Progenitor cell of endocrine pancreas (in vitro differentiated cells): ENCODE data around the gene AP5M1. TPM values are rescaled to one million over a fixed set of nuclear protein-coding genes. Genes with fewer than 3 reads are reported as not detected.

Source experiments
- DNase-seq: peaks from one replicate; pipeline ENCODE4 v3.0.0; 2021; ENCODE audit warnings: low spot score; ENCODE audit not compliant: unreplicated experiment
- H3K27ac Mint-ChIP-seq: 2 replicates; pipeline ENCODE4 v1.8.0; 2021; ENCODE audit warnings: mild to moderate bottlenecking, moderate library complexity, mixed read lengths
- H3K27me3 Mint-ChIP-seq: 2 replicates; pipeline ENCODE4 v1.8.0; 2021; ENCODE audit warnings: mixed read lengths
- H3K36me3 Mint-ChIP-seq: 2 replicates; pipeline ENCODE4 v1.8.0; 2022; ENCODE audit warnings: mixed read lengths; ENCODE audit not compliant: insufficient read depth
- H3K4me1 Mint-ChIP-seq: 2 replicates; pipeline ENCODE4 v1.8.0; 2021; ENCODE audit warnings: low read depth, mixed read lengths
- H3K4me3 Mint-ChIP-seq: 2 replicates; pipeline ENCODE4 v1.8.0; 2021; ENCODE audit warnings: low read depth, mild to moderate bottlenecking, moderate library complexity, mixed read lengths
- H3K9me3 Mint-ChIP-seq: 2 replicates; pipeline ENCODE4 v1.8.0; 2021; ENCODE audit warnings: low read depth, mixed read lengths
- CTCF ChIP-seq: fragments of 200-600 bp; sonication (generic); IDR thresholded peaks from one replicate; pipeline ENCODE4 v1.5.0; 2021; ENCODE audit warnings: antibody characterized with exemption, mild to moderate bottlenecking; ENCODE audit not compliant: unreplicated experiment
- total RNA-seq: library from RNA; stranded (reverse); gene quantifications from 2 replicates; pipeline ENCODE4 v1.2.1, GENCODE V29; 2021

Gene AP5M1
- total RNA-seq, 1 donor from 2014 or later, result 48.1 TPM

- no peak overlapping the region for H3K4me3 Mint-ChIP-seq
- H3K9me3 Mint-ChIP-seq, result no peaks in the 10 kb centered on the region
- H3K36me3 Mint-ChIP-seq, result peaks cover 2% of the 10 kb centered on the region
- DNase-seq, result no peak
- H3K27me3 Mint-ChIP-seq, result no peaks in the 10 kb centered on the region
- H3K4me1 Mint-ChIP-seq, result peaks cover 14% of the 10 kb centered on the region
- no peak for TF ChIP-seq CTCF
- H3K27ac Mint-ChIP-seq, result no peak overlapping the region
Observed at GRCh38 chr14:57275023-57275664, 6.4 kb downstream of the AP5M1 start.

- Mint-ChIP-seq H3K9me3 (no peaks in the 10 kb centered on the region), H3K27me3 (no peaks in the 10 kb centered on the region), H3K4me1 (no peaks in the 10 kb centered on the region), H3K4me3 (no peak overlapping the region), H3K36me3 (peaks cover 7% of the 10 kb centered on the region), H3K27ac (no peak overlapping the region)
- no peak for TF ChIP-seq CTCF
- DNase-seq, result no peak
Observed at GRCh38 chr14:57277062-57277461, 8.3 kb downstream of the AP5M1 start.

GRCh38 chr14:57287745-57288144 lies 19.0 kb downstream of the AP5M1 start:
- TF ChIP-seq CTCF, result no peak
- Mint-ChIP-seq H3K27ac (no peak overlapping the region), H3K4me1 (peaks cover 7% of the 10 kb centered on the region), H3K36me3 (peaks cover 5% of the 10 kb centered on the region), H3K27me3 (no peaks in the 10 kb centered on the region), H3K9me3 (no peaks in the 10 kb centered on the region), H3K4me3 (no peak overlapping the region)
- no peak for DNase-seq

GRCh38 chr14:57290751-57291150 lies 22.0 kb downstream of the AP5M1 start:
- Mint-ChIP-seq H3K27ac (no peak overlapping the region), H3K4me3 (no peak overlapping the region), H3K27me3 (no peaks in the 10 kb centered on the region), H3K36me3 (no peaks in the 10 kb centered on the region), H3K4me1 (peaks cover 7% of the 10 kb centered on the region), H3K9me3 (no peaks in the 10 kb centered on the region)
- DNase-seq, result no peak
- TF ChIP-seq CTCF, result no peak

- DNase-seq, result no peak
- TF ChIP-seq CTCF, result no peak
- Mint-ChIP-seq H3K4me1 (peaks cover 7% of the 10 kb centered on the region), H3K27ac (no peak overlapping the region), H3K4me3 (no peak overlapping the region), H3K36me3 (no peaks in the 10 kb centered on the region), H3K9me3 (no peaks in the 10 kb centered on the region), H3K27me3 (no peaks in the 10 kb centered on the region)
Observed at GRCh38 chr14:57291692-57292647, 23.2 kb downstream of the AP5M1 start.
